HG03103 (cell line): ENCODE measurements around the gene CPNE9.

Experiments used
- ATAC-seq: cut with Tn5 transposase; IDR thresholded peaks from one replicate; pipeline ENCODE4 v1.9.1; 2021; ENCODE audit warnings: low read depth; ENCODE audit not compliant: unreplicated experiment

The CPNE9 gene

DNA sequence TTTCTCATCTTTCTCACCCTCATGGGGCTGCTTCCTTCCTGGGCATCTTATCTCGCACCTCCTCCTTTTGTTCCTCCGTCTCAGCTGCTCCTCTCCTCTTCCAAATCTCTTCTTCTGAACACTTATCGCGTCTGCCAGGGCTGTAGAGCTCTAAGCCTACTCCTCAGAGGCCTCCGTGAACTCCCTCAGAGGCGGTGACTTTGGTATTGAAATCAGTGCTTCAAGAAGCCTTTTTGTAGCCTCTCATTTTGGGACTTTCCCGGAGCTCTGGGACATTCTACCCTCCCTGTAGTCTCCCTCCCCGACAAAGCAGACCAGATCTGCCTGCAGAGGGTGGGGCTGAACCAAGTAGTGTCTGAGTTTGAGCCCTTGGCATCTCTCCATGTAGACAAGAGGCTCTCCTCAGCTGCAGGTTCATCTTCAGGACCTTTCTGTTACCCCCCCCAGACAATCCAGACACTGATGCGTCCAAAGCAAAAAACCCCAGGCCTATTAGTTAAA lies 17.5 kb upstream of the CPNE9 start:
- no peak for ATAC-seq

GRCh38 chr3:9686703-9687102 lies 16.9 kb upstream of the CPNE9 start:
- no peak for ATAC-seq

- no peak for ATAC-seq
Measured at GRCh38 chr3:9687514-9687913, 16.1 kb upstream of the CPNE9 start.

- no peak for ATAC-seq
Measured at GRCh38 chr3:9688961-9689360, 14.7 kb upstream of the CPNE9 start.

GRCh38 chr3:9689757-9690156 lies 13.9 kb upstream of the CPNE9 start:
- no peak for ATAC-seq

DNA sequence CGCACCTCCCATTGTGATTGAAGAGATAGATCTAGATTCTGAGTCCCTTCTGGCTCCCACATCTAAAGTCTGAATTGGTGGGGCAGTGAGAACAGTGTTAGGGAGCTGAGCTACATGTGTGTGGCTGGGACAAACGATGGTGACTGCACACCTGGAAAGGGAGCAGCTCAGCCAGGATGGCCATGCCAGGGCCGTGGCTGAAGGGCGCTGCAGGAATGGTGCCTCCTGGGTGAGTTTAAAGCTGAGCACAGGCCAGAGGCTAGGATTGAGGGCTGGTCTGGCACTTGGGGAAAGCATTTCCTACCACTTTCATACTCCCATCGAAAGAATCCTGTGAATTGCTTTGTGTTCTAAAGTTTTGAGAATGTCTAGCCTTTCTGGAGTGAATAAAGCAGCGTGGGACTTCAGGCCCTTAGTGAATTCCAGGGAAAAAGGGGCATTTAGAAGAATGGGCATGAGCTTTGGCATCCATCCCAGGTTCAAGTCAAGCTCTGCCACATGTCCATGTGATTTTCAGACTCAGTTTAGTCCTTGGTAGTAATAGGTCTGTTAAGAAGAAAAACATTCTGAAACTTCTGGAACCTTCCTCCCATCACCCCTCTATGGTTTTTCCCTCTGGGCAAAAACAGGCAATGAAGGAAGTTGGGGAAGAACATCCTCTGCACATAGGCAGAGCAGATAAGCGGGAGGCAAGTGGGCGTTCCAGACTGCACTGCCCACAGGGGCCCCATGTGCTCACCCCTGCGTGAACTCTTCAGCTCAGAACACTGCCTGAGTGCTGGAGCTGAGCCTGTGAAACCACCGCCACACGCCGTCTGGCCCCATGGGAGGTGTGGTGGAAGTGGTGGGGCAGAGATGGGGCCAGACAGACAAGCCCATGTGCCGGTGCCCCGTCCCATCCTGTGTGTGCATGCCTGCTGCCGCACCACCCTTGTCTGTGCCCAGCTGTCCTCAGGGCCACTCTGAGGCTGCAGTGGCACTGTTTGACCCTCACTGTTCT lies 12.9 kb upstream of the CPNE9 start:
- ATAC-seq, result peak; percentile 90

DNA sequence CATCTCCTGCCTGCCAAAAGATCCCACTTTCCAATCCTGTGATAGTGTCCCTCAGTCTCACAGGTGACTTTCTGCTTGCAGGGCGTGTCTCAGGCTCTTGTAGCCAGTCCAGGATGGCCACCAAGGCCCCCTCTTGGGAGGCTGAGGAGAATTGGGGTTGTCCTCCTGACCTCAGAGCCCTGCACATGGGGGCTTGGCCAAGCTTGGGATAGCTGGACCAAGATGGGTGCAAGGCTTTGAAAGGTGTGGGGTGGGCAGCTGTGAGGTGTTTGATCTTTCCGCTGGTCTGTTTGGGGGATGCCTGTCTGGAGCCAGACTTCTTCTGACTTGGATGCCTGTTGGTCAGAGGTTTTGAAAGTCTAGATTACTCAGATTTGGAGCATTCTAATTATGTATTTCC lies 12.0 kb upstream of the CPNE9 start:
- no peak for ATAC-seq

DNA sequence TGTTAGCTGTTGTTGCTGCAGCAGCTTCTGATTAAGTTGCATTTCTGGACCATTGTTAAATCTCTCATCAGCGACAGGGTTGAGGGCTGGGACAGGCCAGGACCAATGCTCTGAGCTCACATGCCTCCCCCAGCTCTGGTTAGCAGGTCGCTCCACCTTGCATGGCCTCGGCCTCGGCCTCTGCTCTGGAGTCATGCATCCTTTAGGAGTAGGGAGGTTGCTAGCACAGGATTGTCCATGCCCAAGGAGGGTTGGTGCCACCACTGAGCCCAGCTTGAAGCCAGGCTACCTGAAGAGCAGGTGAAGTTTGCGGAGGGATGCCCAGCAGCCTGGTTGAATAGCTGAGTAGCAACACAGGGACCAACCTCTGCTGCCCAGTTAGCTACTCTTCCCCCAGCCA lies 11.2 kb upstream of the CPNE9 start:
- ATAC-seq, result no peak

DNA sequence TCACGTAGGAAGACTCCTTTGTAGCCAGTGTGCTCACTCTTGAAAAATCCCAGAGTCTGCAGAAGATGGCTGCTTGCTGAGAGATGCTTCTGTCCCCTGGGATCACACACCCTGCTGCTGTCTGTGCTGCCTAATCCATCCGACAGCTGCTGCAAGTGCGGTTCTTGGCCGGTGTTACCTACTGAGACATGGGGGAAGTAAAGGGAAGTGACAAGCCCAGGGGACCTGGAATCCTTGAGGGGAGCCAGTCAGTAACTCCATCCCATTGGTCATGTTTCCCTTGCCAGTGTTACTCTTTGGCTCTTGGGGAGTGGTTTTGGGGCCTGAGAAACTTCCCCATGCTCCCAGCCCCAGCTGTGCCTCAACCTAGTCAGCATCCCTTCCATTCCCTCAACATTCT lies 8.3 kb upstream of the CPNE9 start:
- no peak for ATAC-seq

GRCh38 chr3:9695746-9696145 lies 7.9 kb upstream of the CPNE9 start:
- no peak for ATAC-seq

DNA sequence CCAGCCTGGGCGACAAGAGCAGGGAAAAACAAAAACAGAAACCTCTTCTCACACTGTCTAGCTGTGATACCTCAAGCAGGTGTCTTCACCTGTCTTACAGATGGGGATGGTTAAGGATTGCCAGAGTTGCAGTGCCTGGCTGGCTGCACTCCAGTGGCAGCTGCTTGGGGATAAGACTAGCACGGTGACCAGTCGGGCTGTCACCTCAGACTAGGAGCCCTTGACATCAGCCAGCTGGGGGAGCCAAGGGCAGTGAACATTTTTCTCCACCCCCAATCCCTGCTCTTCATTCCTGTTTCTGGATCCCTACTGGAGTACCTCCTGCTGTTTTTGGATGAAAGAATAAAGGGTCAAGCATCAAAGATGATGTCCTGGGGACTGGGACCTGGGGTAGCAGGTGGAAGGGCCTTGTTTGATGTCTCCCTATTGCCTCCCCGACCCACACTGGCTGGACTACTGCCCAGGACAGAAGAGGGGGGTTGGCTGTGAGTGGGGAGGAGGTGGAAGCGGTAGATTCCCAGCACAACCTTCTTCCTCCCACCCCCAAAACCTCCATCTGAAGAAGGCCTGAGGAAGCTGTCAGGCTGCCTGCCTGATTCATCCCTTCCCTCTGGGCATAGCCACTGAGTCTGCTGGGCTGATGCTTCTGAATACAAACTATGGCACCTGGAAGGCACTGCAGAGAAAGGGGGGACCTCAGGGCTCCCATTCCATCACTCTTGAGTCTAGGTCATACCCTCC lies 7.0 kb upstream of the CPNE9 start:
- ATAC-seq, result no peak

GRCh38 chr3:9697892-9698291 lies 5.7 kb upstream of the CPNE9 start:
- no peak for ATAC-seq

DNA sequence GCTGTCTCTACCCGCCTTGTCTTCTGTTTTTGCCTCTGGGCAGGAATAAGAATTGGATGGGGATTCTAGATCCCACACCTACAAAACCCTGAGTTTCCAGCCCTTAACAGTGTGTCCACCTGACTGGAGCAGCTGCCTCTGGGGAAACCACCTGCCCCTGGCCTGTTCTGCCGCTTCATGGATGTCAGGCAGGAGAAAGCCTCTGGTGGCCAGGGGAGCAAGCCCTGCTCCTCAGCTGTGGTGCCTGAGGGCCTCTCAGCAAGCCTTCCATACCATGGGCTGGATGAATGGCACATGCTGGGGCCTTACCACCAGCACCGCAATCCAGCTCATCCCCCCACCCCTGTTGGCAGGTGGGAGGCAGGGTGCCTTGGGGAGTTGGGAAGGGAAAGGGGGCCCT lies 5.3 kb upstream of the CPNE9 start:
- no peak for ATAC-seq

- ATAC-seq, result no peak
Measured at GRCh38 chr3:9700536-9700935, 3.1 kb upstream of the CPNE9 start.

DNA sequence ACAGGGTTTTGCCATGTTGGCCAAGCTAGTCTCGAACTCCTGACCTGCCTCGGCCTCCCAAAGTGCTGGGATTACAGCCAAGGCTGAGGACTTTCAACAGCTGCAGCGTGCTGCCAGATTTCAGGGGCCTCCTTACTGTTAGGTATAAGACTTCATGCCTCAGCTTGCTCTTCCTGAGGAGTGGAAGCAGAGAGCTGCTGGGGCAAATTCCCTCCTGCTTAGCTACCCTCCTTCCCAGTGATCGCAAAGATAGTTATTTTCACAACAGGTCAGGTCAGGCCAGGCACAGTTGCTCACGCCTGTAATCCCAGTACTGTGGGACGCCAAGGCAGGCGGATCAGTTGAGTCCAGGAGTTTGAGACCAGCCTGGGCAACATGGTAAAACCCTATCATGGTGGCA lies 2.6 kb upstream of the CPNE9 start:
- ATAC-seq, result no peak

DNA sequence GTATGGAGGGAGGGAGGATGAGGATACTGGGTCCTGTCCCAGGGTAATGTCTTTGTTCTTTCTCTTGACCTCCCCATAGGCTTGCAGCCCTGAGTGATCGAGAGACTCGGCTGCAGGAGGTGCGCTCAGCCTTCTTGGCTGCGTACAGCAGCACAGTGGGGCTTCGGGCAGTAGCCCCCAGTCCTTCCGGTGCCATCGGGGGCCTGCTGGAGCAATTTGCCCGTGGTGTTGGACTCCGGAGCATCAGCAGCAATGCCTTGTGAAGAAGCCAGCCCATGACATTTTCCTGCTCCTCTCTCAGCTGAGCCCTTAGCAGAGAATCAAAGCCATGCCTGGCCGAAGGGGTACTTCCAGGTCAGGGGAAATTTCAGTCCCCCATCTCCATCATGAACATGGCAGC lies 1.9 kb upstream of the CPNE9 start:
- ATAC-seq, result no peak

DNA sequence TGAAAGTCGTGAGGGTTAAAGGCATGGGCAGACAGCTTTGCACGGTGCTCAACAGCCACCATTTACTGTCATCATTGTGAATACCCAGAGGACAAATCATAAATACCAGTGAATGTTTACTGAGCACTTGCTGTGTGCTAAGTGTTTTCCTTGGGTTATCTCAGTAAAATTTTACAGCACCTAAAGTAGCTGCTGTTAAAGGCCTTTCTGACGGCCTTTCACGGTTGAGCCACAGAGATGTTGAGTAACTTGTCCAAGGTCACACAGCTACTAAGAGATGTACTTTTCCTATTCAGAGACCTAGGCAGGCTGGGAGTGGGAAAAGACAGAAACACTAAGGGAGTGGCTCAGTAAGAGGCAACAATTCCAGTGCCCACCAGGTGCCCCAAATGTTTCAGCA lies 393 bp upstream of the CPNE9 start:
- no peak for ATAC-seq

DNA sequence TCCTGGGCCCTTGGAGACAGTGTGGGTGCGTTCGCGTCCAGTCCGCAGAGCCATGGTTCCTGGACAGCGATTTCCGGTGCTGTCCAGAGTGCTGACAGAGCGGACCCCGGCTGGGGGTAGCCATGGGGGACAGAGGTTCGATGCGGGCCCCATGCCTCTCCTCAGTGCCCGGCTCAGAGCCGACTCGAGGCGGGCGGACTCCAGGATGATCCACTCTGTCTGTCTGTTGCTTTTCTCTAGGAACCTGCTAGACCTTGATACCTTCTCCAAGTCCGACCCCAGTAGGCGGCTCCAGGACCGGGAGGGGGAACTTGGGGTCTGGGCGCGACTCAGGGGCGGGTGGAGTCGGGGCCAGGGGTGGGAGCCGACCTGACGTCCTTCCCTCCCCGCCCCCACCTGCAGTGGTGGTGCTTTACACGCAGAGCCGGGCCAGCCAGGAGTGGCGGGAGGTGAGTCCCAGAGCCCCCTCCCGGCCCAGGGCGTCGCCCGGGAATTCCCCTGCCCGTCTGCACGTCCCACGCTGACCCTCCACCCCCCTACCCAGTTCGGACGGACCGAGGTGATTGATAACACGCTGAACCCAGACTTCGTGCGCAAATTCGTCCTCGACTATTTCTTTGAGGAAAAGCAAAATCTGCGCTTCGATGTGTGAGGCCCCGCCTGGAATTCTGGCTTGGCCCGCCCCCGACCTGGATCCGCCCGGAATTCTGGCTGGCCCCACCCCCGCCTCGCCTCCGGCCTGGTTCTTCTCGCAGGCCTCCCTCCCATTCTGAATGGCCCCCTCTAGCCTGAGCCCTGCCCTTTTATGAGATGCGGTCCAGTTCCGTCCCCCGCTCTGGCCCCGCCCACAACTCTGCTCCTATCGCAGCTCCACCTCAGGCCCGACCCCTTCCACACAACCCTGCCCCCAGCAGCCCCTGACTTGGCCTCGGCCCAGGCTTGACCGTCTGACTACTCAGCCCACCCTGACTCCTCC lies 1.0 kb downstream of the CPNE9 start:
- ATAC-seq, result no peak

DNA sequence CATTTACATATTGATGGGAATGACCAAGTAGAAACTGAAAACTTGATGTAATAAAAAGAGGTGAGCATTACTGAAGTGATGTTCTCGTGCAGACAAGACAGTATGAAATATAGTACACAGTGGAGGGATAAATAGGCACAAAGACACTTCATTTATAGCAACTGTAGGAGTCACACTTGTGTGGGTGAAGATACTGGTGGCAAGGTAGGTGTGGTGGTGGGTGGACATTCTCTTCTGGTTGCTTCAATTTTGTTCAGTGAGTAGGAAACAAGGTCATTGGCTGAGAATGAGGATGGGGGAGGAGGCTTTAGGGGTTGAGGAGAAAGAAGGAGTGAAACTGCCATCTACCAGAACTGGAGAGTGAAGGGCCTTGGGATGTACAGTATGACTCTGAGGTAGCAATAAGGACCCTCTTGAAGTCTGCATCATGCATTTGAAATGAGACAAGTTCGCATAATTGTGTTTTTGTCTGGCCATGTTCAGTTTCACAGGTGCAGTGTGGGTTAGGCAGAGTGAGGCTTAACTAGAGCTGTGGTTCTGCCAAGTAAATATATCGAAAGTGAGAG lies 6.6 kb downstream of the CPNE9 start:
- ATAC-seq, result no peak

GRCh38 chr3:9712415-9712814 lies 8.8 kb downstream of the CPNE9 start:
- no peak for ATAC-seq
